ENCODE data around the gene FRMD8. TPM values are rescaled to one million over a fixed set of nuclear protein-coding genes. Genes with fewer than 3 reads are reported as not detected.
A peak's percentile ranks its signal among the peaks of the same experiment; 100 is the strongest.

The FRMD8 gene
- total and polyA plus RNA-seq, 9 of the 15 experiments (the other 6 are each of a cell fraction or from before 2014, with no cell fraction given): 4.5 to 54.5 (median 15.8) TPM

DNA sequence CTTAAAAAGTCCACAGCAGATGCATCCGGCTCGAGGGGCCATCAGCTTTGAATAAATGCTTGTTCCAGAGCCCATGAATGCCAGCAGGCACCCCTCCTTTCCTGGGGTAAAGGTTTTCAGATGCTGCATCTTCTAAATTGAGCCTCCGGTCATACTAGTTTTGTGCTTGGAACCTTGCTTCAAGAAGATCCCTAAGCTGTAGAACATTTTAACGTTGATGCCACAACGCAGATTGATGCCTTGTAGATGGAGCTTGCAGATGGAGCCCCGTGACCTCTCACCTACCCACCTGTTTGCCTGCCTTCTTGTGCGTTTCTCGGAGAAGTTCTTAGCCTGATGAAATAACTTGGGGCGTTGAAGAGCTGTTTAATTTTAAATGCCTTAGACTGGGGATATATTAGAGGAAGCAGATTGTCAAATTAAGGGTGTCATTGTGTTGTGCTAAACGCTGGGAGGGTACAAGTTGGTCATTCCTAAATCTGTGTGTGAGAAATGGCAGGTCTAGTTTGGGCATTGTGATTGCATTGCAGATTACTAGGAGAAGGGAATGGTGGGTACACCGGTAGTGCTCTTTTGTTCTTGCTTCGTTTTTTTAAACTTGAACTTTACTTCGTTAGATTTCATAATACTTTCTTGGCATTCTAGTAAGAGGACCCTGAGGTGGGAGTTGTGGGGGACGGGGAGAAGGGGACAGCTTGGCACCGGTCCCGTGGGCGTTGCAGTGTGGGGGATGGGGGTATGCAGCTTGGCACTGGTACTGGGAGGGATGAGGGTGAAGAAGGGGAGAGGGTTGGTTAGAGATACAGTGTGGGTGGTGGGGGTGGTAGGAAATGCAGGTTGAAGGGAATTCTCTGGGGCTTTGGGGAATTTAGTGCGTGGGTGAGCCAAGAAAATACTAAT, 38.0 kb downstream of the FRMD8 start (continued):
- TF ChIP-seq, protein P1, sequence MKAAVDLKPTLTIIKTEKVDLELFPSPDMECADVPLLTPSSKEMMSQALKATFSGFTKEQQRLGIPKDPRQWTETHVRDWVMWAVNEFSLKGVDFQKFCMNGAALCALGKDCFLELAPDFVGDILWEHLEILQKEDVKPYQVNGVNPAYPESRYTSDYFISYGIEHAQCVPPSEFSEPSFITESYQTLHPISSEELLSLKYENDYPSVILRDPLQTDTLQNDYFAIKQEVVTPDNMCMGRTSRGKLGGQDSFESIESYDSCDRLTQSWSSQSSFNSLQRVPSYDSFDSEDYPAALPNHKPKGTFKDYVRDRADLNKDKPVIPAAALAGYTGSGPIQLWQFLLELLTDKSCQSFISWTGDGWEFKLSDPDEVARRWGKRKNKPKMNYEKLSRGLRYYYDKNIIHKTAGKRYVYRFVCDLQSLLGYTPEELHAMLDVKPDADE (conservative IDR thresholded peaks at IDR 0.05; ENCODE audit: control insufficient read depth, low read depth, low read length): peak; percentile 30; the same call in 1 of the 2 replicates
- TF ChIP-seq LEF1 (IDR thresholded peaks at IDR 0.05): peak; percentile 26; the same call in 1 of the 2 replicates
- peak; percentile 84 for TF ChIP-seq SNRNP70 (optimal IDR thresholded peaks at IDR 0.05; ENCODE audit: low read depth, low read length)
- TF ChIP-seq TOE1 (IDR thresholded peaks at IDR 0.05; ENCODE audit: borderline replicate concordance): peak; percentile 30; the same call in 1 of the 2 replicates
- no peak; the same call in 1 of the 2 replicates for TF ChIP-seq TOE1 (CRISPR knock-in tag; IDR thresholded peaks at IDR 0.05; ENCODE audit: borderline replicate concordance, low read depth)
- TF ChIP-seq TEAD1 (CRISPR knock-in tag; IDR thresholded peaks at IDR 0.05): peak; percentile 58 to 77; a peak in 3 of 4 replicates
- TF ChIP-seq, protein P2, sequence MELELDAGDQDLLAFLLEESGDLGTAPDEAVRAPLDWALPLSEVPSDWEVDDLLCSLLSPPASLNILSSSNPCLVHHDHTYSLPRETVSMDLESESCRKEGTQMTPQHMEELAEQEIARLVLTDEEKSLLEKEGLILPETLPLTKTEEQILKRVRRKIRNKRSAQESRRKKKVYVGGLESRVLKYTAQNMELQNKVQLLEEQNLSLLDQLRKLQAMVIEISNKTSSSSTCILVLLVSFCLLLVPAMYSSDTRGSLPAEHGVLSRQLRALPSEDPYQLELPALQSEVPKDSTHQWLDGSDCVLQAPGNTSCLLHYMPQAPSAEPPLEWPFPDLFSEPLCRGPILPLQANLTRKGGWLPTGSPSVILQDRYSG (tag; conservative IDR thresholded peaks at IDR 0.05; ENCODE audit: low read depth): no peak
- TF ChIP-seq NFATC3 (IDR thresholded peaks at IDR 0.05): peak; percentile 37; the same call in 1 of the 2 replicates
- TF ChIP-seq KLF1 (tag; IDR thresholded peaks at IDR 0.05): no peak
- TF ChIP-seq NCOR1 (IDR thresholded peaks at IDR 0.05): no peak
- TF ChIP-seq SMARCB1 (IDR thresholded peaks at IDR 0.05; ENCODE audit: insufficient read length, low read depth): no peak
- TF ChIP-seq, protein P3, sequence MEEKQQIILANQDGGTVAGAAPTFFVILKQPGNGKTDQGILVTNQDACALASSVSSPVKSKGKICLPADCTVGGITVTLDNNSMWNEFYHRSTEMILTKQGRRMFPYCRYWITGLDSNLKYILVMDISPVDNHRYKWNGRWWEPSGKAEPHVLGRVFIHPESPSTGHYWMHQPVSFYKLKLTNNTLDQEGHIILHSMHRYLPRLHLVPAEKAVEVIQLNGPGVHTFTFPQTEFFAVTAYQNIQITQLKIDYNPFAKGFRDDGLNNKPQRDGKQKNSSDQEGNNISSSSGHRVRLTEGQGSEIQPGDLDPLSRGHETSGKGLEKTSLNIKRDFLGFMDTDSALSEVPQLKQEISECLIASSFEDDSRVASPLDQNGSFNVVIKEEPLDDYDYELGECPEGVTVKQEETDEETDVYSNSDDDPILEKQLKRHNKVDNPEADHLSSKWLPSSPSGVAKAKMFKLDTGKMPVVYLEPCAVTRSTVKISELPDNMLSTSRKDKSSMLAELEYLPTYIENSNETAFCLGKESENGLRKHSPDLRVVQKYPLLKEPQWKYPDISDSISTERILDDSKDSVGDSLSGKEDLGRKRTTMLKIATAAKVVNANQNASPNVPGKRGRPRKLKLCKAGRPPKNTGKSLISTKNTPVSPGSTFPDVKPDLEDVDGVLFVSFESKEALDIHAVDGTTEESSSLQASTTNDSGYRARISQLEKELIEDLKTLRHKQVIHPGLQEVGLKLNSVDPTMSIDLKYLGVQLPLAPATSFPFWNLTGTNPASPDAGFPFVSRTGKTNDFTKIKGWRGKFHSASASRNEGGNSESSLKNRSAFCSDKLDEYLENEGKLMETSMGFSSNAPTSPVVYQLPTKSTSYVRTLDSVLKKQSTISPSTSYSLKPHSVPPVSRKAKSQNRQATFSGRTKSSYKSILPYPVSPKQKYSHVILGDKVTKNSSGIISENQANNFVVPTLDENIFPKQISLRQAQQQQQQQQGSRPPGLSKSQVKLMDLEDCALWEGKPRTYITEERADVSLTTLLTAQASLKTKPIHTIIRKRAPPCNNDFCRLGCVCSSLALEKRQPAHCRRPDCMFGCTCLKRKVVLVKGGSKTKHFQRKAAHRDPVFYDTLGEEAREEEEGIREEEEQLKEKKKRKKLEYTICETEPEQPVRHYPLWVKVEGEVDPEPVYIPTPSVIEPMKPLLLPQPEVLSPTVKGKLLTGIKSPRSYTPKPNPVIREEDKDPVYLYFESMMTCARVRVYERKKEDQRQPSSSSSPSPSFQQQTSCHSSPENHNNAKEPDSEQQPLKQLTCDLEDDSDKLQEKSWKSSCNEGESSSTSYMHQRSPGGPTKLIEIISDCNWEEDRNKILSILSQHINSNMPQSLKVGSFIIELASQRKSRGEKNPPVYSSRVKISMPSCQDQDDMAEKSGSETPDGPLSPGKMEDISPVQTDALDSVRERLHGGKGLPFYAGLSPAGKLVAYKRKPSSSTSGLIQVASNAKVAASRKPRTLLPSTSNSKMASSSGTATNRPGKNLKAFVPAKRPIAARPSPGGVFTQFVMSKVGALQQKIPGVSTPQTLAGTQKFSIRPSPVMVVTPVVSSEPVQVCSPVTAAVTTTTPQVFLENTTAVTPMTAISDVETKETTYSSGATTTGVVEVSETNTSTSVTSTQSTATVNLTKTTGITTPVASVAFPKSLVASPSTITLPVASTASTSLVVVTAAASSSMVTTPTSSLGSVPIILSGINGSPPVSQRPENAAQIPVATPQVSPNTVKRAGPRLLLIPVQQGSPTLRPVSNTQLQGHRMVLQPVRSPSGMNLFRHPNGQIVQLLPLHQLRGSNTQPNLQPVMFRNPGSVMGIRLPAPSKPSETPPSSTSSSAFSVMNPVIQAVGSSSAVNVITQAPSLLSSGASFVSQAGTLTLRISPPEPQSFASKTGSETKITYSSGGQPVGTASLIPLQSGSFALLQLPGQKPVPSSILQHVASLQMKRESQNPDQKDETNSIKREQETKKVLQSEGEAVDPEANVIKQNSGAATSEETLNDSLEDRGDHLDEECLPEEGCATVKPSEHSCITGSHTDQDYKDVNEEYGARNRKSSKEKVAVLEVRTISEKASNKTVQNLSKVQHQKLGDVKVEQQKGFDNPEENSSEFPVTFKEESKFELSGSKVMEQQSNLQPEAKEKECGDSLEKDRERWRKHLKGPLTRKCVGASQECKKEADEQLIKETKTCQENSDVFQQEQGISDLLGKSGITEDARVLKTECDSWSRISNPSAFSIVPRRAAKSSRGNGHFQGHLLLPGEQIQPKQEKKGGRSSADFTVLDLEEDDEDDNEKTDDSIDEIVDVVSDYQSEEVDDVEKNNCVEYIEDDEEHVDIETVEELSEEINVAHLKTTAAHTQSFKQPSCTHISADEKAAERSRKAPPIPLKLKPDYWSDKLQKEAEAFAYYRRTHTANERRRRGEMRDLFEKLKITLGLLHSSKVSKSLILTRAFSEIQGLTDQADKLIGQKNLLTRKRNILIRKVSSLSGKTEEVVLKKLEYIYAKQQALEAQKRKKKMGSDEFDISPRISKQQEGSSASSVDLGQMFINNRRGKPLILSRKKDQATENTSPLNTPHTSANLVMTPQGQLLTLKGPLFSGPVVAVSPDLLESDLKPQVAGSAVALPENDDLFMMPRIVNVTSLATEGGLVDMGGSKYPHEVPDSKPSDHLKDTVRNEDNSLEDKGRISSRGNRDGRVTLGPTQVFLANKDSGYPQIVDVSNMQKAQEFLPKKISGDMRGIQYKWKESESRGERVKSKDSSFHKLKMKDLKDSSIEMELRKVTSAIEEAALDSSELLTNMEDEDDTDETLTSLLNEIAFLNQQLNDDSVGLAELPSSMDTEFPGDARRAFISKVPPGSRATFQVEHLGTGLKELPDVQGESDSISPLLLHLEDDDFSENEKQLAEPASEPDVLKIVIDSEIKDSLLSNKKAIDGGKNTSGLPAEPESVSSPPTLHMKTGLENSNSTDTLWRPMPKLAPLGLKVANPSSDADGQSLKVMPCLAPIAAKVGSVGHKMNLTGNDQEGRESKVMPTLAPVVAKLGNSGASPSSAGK (IDR thresholded peaks at IDR 0.05): no peak
- TF ChIP-seq KLF10 (CRISPR knock-in tag; IDR thresholded peaks at IDR 0.05): peak; percentile 82

Data from K562 (cell line).